HuH-7.5 (cell line): ENCODE results near the gene DHTKD1.
"Not testable (repeated sequence)": the region's sequence is repeated elsewhere in the genome, so short reads cannot be mapped to it uniquely, and the experiment has no call there.

Source experiments
- DNase-seq: peaks from one replicate; pipeline ENCODE4 v3.0.0; 2011; ENCODE audit warnings: low spot score

DHTKD1 gene

DNA sequence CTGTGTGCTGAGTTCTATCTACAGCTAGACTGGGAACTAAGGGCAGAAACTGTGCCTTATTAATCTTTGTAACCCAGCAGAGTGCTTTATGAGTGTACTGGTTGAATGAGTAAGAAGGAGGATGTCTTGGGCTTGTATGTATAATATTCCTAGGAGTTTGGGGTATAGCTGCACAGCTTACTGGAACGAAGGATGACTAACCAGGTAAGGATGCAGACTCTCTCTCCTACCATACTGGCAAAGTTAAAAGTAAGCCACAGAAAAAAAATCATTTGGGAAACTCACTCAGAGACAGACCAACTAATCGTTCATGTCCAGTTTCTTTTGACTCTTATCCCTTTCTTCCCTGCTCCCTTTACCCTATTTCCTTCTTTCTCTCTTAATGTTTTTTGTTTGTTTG, 1.4 kb upstream of the DHTKD1 start:
- no peak for DNase-seq

DNA sequence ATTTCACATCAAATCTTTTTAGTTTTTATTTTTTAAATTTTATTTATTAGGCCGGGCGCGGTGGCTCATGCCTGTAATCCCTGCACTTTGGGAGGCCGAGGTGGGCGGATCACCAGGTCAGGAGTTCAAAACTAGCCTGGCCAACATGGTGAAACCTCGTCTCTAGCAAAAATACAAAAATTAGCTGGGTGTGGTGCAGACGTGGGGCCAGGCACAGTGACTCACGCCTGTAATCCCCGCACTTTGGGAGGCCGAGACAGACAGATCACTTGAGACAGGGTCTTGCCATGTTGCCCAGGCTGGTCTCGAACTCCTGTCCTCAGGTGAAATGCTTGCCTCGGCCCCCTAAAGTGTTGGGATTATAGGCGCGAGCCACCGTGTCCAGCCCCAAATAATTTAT, 2.7 kb downstream of the DHTKD1 start:
- DNase-seq: not testable (repeated sequence)

DNA sequence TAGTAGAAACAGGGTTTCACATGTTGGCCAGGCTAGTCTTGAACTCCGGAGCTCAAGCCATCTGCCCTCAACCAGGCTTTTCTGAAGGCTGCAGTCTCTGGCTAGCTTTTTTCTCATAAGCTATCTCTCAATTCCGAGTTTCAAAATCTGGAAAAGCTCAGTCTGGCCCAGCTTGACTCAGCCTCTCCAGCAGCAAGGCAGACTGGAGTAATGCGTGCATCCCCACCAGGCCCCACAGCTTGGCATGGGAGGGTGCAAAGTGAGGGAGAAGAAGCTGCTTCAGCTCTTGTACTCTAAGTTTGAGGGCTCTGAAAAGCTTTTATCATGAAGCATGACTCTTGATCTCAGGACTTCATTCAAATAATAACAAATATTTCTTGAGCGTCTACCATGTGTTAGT, 4.8 kb downstream of the DHTKD1 start:
- no peak for DNase-seq

DNA sequence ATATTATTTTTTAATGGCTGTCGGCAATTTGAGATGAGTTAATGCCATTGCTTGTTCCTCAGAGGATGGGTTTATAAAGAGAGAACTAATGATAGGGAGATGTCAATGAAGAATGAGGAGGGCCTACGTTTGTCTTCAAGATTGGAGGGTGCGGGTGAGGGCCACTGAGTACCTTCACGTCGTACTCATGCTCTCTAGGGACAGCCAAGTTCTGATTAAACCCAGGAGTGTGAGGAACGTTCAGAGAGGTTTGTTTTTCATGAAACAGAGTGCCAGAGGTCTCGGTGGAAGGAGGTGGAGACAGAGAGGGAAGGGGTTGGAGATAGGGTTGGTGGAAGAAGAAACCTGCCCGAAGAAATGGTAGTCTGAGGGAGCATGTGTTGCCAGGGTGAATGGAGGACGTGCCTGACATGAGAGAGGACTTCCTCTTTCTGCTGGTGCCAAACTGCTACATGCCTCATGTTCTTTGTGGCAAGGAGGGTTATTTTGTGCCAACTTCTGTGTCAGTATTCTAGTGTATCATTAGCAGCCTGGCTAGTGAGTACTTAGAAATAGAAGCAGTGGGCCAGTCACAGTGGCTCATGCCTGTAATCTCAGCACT, 8.9 kb downstream of the DHTKD1 start:
- no peak for DNase-seq

DNA sequence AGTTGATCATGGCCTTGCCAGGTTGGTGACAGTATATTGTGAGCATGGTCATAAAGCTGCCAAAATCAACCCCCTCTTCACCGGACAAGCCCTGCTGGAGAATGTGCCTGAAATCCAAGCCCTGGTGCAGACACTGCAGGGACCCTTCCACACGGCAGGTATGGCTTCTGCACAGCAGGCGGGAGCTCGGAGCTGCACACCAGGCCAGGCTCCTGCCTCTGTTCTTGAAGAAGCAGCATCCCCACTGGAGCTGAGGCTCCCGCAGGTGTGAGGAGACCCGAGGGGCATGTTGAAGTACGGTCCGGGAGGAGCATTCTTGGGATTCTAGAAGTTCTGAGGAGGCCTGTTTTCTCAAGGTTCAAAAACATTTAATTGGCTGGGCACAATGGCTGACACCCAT, 12.7 kb downstream of the DHTKD1 start:
- no peak for DNase-seq

DNA sequence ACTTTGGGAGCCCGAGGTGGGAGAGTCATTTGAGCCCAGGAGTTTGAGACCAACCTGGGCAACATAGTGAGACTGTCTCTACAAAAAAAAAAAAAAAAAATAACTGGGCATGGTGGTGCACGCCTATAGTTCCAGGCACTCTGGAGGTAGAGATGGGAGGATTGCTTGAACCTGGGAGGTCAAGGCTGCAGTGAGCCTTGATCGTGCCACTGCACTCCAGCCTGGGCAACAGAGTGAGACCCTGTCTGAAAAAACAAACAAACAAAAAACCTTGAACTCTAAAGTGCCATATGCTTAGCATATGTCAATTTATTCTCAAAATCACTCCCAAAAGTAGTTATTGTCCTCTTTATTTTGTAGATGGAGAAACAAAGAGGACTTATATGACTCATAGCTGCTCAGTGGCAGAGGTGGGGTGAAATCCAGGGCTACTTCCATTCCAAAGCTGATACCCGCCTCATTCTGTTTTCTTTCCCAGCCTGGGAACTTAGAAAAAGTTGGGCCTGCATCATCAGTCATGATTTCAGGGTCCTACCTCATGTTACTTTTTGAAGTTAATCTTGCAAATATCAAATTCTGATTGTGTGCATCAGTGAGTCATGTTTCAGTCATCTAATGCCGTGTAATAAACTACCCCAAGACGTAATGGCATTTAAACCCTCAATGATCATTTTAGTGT, 13.3 kb downstream of the DHTKD1 start:
- DNase-seq: no peak

DNA sequence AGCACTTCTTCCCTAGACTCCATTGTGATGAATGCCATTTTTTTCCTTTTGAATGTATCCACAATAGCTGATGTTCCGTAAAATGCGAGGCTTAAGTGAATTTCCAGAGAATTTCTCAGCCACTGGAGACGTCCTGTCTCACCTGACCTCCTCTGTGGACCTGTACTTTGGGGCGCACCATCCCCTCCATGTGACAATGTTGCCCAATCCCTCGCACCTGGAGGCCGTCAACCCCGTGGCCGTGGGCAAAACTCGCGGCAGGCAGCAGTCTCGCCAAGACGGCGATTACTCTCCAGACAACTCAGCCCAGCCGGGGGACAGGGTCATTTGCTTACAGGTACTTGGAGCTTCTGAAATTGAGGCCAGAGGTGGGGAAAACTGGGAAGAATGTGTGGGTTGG, 20.2 kb downstream of the DHTKD1 start:
- no peak for DNase-seq

DNA sequence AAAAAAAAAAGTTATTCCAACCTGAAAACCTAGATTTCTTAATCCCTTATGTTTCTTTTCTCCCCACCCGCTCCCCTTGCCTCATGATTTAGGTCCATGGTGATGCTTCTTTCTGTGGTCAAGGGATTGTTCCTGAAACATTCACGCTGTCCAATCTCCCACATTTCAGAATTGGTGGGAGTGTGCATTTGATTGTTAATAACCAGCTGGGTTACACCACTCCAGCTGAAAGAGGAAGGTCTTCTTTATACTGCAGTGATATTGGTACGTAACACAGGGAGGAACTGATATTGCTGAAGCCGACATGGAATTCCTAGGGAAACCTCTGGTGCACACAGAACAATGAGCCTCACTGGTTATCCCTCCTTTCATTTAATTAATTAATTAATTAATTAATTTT, 22.7 kb downstream of the DHTKD1 start:
- DNase-seq: no peak

DNA sequence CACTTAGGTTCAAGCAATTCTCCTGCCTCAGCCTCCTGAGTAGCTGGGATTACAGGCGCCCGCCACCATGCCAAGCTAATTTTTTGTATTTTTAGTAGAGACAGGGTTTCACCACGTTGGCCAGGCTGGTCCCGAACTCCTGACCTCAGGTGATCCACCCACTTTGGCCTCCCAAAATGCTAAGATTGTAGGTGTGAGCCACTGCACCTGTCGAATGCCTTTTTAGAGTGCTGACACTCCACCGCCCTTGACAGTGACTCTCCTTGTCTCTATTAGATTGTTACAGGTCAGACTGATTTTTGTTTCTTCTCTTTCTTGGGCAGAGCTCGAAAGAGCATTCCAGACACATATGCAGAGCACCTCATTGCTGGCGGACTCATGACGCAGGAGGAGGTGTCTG, 28.6 kb downstream of the DHTKD1 start:
- not testable (repeated sequence) for DNase-seq

DNA sequence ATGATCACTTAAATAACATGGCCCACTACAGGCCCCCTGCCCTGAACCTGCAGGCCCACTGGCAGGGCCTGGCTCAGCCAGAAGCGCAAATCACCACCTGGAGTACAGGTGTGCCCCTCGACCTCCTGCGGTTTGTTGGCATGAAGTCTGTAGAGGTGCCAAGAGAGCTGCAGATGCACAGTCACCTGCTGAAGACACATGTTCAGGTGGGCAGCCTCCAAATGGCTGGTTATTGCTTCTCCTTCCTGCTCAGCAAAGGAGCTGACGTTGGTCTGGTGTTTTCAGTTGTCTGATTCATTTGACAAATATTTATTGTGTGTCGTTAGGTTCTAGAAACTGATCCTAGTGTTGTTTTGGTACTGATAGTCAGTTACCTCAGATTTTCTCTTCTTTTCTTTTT, 29.0 kb downstream of the DHTKD1 start:
- no peak for DNase-seq

DNA sequence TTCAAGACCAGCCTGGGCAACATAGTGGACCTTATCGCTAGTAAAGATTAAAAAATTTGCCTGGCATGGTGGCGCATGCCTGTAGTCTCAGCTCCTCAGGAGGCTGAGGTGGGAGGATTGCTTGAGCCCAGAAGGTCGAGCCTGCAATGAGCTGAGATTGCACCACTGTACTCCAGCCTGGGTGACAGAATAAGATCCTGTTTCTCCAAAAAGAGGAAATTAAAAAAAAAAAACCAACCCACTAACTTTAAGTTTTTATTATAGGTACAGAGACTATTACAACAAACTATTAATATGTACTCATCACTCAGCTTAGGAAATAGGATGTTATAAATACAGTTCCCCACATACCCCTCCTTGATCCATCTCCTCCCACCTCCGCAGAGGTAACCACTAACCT, 30.2 kb downstream of the DHTKD1 start:
- no peak for DNase-seq

DNA sequence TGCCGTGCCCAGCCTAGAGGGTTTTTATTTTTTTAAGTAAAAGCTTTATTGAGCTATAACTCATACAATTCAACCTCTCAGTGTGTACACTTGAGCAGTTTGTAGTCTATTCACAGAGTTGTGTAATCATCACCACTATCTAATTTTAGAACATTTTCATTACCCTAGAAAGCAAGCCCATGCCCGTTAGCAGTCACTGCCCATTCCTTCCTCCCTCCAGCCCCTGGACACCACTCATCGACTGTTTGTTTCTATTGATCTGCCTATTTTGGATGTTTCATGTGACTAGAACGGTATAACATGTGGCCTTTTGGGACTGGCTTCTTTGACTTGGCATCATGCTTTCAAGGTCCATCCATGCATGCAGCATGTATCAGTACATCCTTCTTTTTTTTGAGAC, 35.0 kb downstream of the DHTKD1 start:
- no peak for DNase-seq

DNA sequence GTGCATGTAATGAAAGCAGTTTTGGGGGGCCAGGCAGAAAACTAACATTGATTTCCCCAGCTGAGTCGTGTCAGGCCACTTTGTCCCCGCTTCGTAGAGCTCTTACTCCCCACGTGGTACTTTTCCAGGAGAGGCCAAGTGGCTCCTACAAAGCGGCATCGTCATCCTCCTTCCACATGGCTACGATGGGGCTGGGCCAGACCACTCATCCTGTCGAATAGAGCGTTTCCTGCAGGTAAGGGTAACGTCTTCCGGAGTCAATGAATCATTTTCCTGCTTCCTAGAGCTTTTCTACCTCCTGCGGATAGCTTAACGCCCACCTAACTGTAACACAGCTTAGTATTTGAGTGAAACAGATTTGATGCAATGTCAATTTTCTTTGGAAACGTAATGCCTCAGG, 39.0 kb downstream of the DHTKD1 start:
- no peak for DNase-seq

DNA sequence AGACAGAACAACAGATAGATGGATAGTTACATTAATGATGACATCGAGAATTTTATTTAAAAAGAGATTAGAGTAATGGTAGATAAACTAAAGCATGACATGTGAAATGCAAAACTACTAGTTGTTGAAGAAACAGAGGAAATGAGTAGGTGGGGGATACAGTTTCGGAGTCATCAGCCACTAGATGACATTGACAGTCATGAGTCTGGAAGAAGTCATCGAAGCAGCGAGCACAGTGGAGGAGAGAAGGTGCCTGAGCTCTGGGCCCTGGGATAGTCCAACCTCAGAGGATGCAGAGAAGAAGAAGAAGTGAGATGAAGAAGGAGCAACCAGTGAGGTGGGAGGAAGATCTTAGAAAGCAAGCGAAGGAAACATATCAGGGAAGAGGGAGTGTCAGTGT, 40.5 kb downstream of the DHTKD1 start:
- DNase-seq: no peak

DNA sequence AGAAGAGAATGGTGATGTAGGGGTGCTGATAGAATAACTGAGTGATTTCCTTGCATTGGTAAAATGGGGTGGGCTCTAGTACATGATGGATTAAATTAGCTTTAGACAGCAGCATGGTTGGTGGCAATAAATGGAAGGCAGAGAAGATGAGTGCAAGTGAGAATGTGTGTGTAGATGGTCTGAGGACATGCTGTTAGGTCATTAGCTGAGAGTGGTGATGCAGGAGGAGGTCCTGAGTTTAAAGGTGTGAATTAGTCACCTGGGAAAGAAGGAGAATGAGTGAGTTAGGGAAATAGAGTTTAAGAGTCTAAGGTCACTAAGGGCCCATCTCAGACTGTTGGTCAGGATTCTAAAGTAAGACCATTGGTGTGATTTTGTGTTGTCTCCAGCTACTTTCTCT, 42.8 kb downstream of the DHTKD1 start:
- DNase-seq: no peak

DNA sequence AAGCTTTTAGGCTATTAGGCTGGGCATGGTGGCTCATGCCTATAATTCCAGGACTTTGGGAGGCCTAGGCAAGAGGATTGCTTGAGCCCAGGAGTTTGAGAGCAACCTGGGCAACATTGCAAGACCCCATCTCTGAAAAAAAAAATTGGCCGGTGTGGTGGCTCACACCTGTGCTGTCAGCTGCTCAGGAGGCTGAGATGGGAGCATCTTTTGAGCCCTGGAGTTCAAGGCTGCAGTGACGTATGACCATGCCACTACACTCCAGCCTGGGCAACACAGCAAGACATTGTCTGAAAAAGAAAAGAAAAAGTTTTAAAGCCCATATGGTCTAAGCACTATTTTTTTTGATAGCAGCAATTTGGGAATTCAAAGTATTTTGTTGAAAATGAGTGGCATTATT, 44.9 kb downstream of the DHTKD1 start:
- DNase-seq: no peak

DNA sequence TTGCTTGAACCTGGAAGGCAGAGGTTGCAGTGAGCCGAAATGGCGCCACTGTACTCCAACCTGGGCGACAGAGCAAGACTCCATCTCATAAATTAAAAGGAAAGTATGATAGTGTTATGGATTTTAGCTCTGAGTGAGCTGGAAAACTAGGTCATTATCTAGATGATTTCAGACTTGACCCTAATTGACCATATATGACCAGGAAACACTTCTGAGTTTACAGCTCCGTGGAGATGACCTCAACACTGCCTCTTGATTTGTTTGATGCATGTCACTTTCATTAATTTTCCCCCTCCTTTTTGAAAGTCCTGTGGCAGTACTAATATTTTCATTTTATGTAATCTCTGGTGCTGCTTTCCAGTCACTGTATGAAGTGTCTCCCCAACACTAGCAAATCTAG, 52.9 kb downstream of the DHTKD1 start:
- no peak for DNase-seq

DNA sequence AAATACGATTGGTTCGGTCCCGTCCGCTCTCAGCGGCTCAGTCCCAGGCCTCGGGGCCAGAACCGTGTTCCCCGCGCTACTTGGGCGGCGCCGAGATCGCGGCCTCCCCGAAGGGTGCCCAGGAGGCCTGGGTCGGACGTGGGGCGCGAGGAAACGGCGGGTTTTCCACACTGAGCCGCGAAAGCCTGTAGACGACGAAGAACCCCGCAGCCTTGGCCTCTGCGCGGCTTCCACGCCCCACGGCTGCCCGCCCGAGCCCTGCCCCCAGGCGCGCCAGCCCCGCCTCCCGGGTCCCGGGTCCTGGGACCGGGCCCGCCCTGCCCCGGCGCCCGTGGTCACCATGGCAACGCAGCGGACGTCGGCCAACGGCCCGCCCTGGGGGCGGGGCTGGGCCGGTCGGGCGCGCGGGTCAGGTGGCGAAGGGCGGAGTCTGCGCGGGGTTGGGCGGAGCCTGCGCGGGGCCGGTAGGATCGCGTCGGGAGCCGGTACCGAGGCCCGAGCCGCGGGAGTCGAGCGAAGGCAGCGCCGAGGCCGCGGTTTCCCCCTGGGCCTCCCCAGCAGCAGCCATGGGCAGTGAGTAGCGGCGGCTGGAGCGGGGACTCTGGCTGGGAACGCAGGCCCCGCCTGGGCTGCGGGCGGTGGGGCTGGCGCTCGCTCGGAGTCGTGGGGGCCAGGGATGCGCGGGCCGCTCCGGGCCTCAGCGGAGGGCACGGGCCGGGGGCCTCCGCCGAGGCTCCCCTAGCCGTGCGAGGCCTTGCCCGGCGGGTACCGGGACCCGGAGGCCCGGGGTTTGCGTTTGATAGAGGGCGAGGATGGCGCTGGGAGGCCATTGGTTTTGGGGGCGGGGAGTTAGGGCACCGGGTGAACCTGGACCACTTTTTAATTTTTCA, 60.7 kb downstream of the DHTKD1 start, which contains the start of gene SEC61A2:
Gene SEC61A2, plus strand, starts transcription at position 456 of the 890 bp plus-strand sequence. Its CDS starts 111 bp downstream, at position 567.
- DNase-seq: peak; percentile 97

DNA sequence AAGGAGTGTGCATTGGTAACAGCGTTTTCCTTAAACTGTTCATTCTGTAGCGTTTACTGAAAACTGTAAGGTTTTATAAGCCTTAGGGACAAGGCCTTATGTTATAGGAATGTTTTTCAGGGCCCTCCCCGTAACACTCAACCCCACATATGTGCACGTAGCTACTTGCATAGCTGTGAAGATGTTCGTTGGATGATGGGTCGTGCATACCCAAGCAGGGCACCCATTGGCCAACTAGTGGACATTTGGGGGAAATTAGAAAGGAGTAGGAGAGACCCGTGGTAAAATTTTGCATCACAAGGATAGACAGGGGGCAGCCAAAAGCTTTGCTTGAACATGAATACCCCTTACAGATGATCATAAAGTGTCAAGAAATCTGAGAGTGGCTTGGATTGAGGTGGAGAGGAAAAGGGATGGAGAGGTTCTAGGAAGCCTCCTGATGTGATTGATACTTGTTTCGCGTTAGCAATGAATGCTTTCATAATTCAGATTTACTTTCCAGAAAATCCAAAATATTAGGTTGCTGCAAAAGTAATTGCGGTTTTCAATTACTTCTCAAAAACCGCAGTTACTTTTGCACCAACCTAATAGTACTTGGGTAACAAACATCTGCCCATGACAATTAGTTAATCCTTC, 61.6 kb downstream of the DHTKD1 start:
- DNase-seq: peak; percentile 67

DNA sequence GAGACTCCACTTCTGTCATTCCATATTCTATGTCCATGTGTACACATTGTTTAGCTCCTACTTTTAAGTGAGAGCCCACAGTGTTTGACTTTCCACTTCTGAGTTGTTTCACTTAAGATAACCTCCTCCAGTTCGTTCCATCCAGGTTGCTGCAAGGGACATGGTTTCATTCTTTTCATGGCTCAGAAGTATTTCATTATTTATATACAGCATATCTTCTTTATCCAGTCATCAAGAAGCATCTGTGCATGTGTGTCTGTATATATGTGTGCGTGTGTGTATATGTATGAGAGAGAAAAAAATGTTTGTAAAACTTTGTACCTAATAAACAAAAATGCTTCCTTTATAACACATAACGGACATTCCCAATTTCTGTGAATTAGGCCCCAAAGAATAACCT, 66.9 kb downstream of the DHTKD1 start:
- no peak for DNase-seq

DNA sequence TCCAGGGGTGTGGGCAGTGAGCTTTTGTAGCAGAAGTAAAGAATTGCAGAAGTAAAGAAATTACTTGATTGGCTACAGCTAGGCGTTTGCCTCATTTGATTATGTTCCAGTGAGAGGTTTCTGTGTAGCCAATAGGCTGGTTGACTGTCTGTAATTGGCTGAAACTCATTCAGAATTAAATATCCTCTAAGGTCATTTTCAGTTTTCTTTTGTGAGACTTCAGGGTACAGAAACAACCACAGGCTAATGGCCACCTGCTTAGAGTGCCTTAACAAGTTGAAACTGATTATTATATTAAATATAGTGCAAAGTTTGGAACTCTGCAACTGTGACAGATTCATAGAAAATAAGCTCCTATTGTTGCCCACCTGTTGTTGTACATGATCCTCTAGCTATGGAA, 71.3 kb downstream of the DHTKD1 start:
- no peak for DNase-seq

DNA sequence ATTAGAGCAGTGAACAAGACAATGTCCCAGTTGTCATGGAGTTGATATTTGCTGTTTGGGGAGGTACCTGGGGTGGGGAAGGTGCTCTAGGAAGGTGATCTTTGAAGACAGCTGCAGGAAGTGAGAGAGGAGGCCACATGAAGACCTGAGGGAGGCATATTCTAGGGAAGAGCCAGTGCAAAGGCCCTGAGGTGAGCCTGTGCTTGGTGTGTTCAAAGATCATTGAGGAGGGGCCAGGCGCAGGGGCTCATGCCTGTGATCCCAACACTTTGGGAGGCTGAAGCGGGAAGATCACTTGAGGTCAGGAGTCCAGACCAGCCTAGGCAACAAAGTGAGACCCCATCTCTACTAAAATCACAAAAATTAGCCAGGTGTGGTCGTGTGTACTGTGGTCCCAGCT, 75.8 kb downstream of the DHTKD1 start:
- DNase-seq: no peak

DNA sequence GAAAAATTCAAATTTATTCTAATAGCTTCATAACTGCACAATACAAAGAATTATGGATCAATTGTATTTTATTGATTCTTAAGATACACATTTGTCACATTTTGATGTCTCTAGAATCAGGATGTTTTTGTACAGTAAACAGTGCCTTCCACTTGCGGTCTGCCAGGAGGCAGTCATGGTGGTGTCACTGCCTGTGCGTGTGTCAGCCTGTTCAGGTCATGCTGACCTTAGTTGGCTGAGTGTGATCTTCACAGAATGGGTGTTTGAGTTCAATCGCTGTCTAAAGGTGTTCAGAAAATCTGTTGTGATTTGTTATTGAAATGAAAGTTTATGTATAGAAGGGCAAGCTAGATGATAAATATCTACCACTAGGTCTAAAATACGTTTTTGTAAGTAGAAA, 81.4 kb downstream of the DHTKD1 start:
- no peak for DNase-seq
